Measurements from ENCODE around the gene BICRAL. TPM values are rescaled to one million over a fixed set of nuclear protein-coding genes. Genes with fewer than 3 reads are reported as not detected.
A peak's percentile ranks its signal among the peaks of the same experiment; 100 is the strongest.

The BICRAL gene
- total and polyA plus RNA-seq, 2 donors (not counting 1 experiment from before 2014, with no cell fraction given) = 6.9 to 11.5 TPM

DNA sequence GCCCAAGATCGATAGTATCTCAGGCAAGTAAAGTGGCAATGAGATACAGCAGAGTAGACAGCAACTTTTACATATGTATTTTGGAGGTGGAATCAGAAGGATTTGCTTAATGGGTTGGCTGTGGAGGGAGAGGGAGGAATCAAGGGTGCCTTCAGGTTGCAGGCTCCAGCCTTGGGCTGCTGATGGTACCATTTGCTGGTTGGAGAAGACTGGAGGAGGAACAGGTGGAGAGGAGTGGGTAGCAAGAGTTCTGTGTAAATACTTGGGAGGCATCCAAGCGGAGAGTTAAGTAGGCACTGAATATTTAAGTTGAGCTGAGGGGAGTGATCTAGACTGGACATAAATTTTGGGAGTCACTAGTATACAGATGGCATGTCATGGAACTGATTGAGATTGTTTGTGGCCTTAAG is 5.2 kb downstream of the BICRAL start:
- no peak overlapping the region for H3K9ac ChIP-seq (ENCODE audit: insufficient read depth, low read length)
- H3K4me1 ChIP-seq (ENCODE audit: control insufficient read depth, extremely low read depth, insufficient read depth, low read length) = peaks cover 11% of the 10 kb centered on the region
- no peak overlapping the region for H2AFZ ChIP-seq (ENCODE audit: low read length)
- H4K20me1 ChIP-seq (ENCODE audit: control insufficient read depth, extremely low read depth, insufficient read depth, low read length) = no peaks in the 10 kb centered on the region
- no peak for DNase-seq (ENCODE audit: low read depth in 2 of 2)
- no peak overlapping the region for H3K4me3 ChIP-seq (replicated peaks in 1 of 4; ENCODE audit: control extremely low read depth in 1 of 4, insufficient read depth in 1 of 4, low read depth in 3 of 4, low read length in 4 of 4)
- H3K79me2 ChIP-seq (ENCODE audit: control insufficient read depth, insufficient read depth, low read length) = peaks cover 41% of the 10 kb centered on the region
- H3K27ac ChIP-seq (ENCODE audit: insufficient read depth, low read length) = no peak overlapping the region
- no peaks in the 10 kb centered on the region for H3K27me3 ChIP-seq (ENCODE audit: control insufficient read depth, insufficient read depth, low read length)
- H3K36me3 ChIP-seq (ENCODE audit: control insufficient read depth, insufficient read depth, low read length) = peaks cover 2% of the 10 kb centered on the region
- H3K9me3 ChIP-seq (ENCODE audit: control insufficient read depth, insufficient read depth, low read depth, low read length) = no peaks in the 10 kb centered on the region
- H3K4me2 ChIP-seq (ENCODE audit: extremely low read depth, insufficient read depth, low read length) = no peak overlapping the region
- TF ChIP-seq, protein P1, sequence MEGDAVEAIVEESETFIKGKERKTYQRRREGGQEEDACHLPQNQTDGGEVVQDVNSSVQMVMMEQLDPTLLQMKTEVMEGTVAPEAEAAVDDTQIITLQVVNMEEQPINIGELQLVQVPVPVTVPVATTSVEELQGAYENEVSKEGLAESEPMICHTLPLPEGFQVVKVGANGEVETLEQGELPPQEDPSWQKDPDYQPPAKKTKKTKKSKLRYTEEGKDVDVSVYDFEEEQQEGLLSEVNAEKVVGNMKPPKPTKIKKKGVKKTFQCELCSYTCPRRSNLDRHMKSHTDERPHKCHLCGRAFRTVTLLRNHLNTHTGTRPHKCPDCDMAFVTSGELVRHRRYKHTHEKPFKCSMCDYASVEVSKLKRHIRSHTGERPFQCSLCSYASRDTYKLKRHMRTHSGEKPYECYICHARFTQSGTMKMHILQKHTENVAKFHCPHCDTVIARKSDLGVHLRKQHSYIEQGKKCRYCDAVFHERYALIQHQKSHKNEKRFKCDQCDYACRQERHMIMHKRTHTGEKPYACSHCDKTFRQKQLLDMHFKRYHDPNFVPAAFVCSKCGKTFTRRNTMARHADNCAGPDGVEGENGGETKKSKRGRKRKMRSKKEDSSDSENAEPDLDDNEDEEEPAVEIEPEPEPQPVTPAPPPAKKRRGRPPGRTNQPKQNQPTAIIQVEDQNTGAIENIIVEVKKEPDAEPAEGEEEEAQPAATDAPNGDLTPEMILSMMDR (conservative IDR thresholded peaks at IDR 0.05 in 1 of 2, IDR thresholded peaks at IDR 0.05 in 1 of 2; ENCODE audit: low read depth in 1 of 2, low read length in 2 of 2) = no peak
- TF ChIP-seq EZH2 (IDR thresholded peaks at IDR 0.05; ENCODE audit: low read length, missing control alignments) = no peak

DNA sequence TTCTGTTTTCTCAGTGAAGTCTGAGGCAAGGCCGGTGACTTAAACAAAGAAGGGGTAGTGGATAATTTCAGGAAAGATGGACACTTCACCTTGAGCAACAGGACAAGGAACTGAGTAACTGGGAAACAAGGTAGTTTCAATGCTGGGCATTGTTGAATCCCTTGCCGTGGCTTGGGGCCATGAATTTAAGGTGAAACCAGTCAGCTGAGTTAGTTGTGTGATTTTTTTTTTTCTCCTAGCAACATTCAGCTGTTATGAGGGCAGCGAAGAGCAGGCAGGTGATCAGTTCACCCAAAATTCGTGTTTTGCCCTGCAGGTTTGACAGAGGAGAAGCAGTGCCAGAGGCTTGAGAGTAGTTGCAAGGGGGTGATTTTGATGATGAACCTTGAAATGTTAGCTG is 6.8 kb downstream of the BICRAL start:
- no peak for TF ChIP-seq EZH2 (IDR thresholded peaks at IDR 0.05; ENCODE audit: low read length, missing control alignments)
- TF ChIP-seq, protein P1 (conservative IDR thresholded peaks at IDR 0.05 in 1 of 2, IDR thresholded peaks at IDR 0.05 in 1 of 2; ENCODE audit: low read depth in 1 of 2, low read length in 2 of 2) = no peak
- H3K4me1 ChIP-seq (ENCODE audit: control insufficient read depth, extremely low read depth, insufficient read depth, low read length) = peaks cover 11% of the 10 kb centered on the region
- no peak for DNase-seq (ENCODE audit: low read depth in 2 of 2)
- no peak overlapping the region for H2AFZ ChIP-seq (ENCODE audit: low read length)
- no peaks in the 10 kb centered on the region for H4K20me1 ChIP-seq (ENCODE audit: control insufficient read depth, extremely low read depth, insufficient read depth, low read length)
- H3K79me2 ChIP-seq (ENCODE audit: control insufficient read depth, insufficient read depth, low read length) = peaks cover 36% of the 10 kb centered on the region
- H3K4me2 ChIP-seq (ENCODE audit: extremely low read depth, insufficient read depth, low read length) = no peak overlapping the region
- H3K36me3 ChIP-seq (ENCODE audit: control insufficient read depth, insufficient read depth, low read length) = peaks cover 2% of the 10 kb centered on the region
- H3K27ac ChIP-seq (ENCODE audit: insufficient read depth, low read length) = no peak overlapping the region
- no peaks in the 10 kb centered on the region for H3K27me3 ChIP-seq (ENCODE audit: control insufficient read depth, insufficient read depth, low read length)
- no peak overlapping the region for H3K9ac ChIP-seq (ENCODE audit: insufficient read depth, low read length)
- no peaks in the 10 kb centered on the region for H3K9me3 ChIP-seq (ENCODE audit: control insufficient read depth, insufficient read depth, low read depth, low read length)
- no peak overlapping the region for H3K4me3 ChIP-seq (replicated peaks in 1 of 4; ENCODE audit: control extremely low read depth in 1 of 4, insufficient read depth in 1 of 4, low read depth in 3 of 4, low read length in 4 of 4)

DNA sequence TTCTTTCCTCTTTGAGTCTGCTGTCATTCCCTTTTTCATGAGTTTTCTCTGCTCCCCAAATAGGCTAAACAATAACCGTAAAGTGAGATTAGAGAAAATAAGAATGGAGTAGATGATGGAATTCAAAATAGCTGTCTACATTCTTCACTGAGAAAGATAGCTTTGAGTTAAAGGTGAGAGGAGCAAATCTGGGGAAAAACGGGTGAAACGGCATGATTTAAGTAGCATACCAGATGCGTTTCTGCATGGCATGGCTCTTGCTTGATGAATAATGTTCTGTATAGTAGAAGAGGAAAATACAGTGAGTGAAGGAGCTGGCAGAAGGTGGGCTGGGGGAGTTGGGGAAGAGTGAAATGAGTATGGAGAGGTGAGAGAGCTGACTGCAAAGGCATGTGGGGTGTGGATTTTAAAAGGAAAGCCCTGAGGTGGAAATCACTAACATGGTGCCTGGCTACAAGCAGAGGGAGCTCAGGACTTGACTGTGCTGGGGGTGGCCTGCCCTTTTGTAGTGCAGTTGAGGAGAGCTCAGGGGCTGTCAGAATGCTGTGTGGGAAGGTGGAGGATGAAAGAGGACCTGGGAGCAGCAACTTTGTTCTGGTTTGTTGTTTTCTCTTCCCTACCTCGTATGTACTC is 8.8 kb downstream of the BICRAL start:
- Histone ChIP-seq H3K79me2 (ENCODE audit: control insufficient read depth, insufficient read depth, low read length) (peaks cover 20% of the 10 kb centered on the region), H3K27ac (ENCODE audit: insufficient read depth, low read length) (peak overlapping the region; percentile 27)

More for the DNA sequence above, 8.8 kb downstream of the BICRAL start:
- Histone ChIP-seq H3K4me1 (ENCODE audit: control insufficient read depth, extremely low read depth, insufficient read depth, low read length) (peaks cover 8% of the 10 kb centered on the region), H3K27me3 (ENCODE audit: control insufficient read depth, insufficient read depth, low read length) (no peaks in the 10 kb centered on the region), H3K9ac (ENCODE audit: insufficient read depth, low read length) (no peak overlapping the region), H3K9me3 (ENCODE audit: control insufficient read depth, insufficient read depth, low read depth, low read length) (no peaks in the 10 kb centered on the region), H3K4me2 (ENCODE audit: extremely low read depth, insufficient read depth, low read length) (peak overlapping the region; percentile 54), H3K4me3 (replicated peaks in 1 of 4; ENCODE audit: control extremely low read depth in 1 of 4, insufficient read depth in 1 of 4, low read depth in 3 of 4, low read length in 4 of 4) (no peak overlapping the region), H3K36me3 (ENCODE audit: control insufficient read depth, insufficient read depth, low read length) (peaks cover 2% of the 10 kb centered on the region), H2AFZ (ENCODE audit: low read length) (no peak overlapping the region), H4K20me1 (ENCODE audit: control insufficient read depth, extremely low read depth, insufficient read depth, low read length) (no peaks in the 10 kb centered on the region)
- TF ChIP-seq EZH2 (IDR thresholded peaks at IDR 0.05; ENCODE audit: low read length, missing control alignments) = no peak
- TF ChIP-seq, protein P1 (conservative IDR thresholded peaks at IDR 0.05 in 1 of 2, IDR thresholded peaks at IDR 0.05 in 1 of 2; ENCODE audit: low read depth in 1 of 2, low read length in 2 of 2) = no peak
- DNase-seq (ENCODE audit: low read depth in 2 of 2) = no peak
